RWPE1 (cell line): ENCODE data around the gene IGSF9B.

ENCODE experiments used
- CTCF ChIA-PET: fragments of 350-600 bp; sonication (Branson Sonifier 250); formaldehyde crosslinking; extraction: SDS; loops from one replicate; lab custom pipeline; 2021; lab: Yijun Ruan, JAX
- POLR2A ChIA-PET: fragments of 400-600 bp; formaldehyde crosslinking; extraction: SDS; loops from one replicate; lab custom pipeline; 2020; ENCODE audit warnings: antibody characterized with exemption; ENCODE audit not compliant: low non-redundant PET; lab: Yijun Ruan, JAX
- DNase-seq: peaks from one replicate; pipeline ENCODE4 v3.0.0; 2012; ENCODE audit warnings: low spot score
- H3K27ac ChIP-seq: fragments of 450-650 bp; 2 replicates; pipeline ENCODE4 v1.5.1; 2017
- CTCF ChIP-seq: fragments of 450-650 bp; conservative IDR thresholded peaks from 2 replicates; pipeline ENCODE4 v1.5.1; 2017; ENCODE audit warnings: low read depth, mild to moderate bottlenecking

Gene IGSF9B

GRCh38 chr11:133926466-133927246, 30.1 kb downstream of the IGSF9B start:
- TF ChIP-seq CTCF, result no peak
- no peak for DNase-seq
- ChIA-PET CTCF (interaction anchor here (0.6 to 2.2 kb wide), 8 partner anchors 8 to 124 kb away, joined by 3 to 39 read pairs (median 5); no protein-coding TSS in a partner anchor), POLR2A (no interaction called here)
- H3K27ac ChIP-seq, result no peak overlapping the region

- ChIA-PET CTCF (interaction anchor here (0.5 to 1.9 kb wide), 3 partner anchors 120 to 305 kb away, joined by 3 to 5 read pairs (median 3); no protein-coding TSS in a partner anchor), POLR2A (no interaction called here)
- TF ChIP-seq CTCF, result no peak
- DNase-seq, result no peak
- no peak overlapping the region for H3K27ac ChIP-seq
Measured at GRCh38 chr11:133925756-133926155, 31.0 kb downstream of the IGSF9B start.

GRCh38 chr11:133924661-133925060, 32.1 kb downstream of the IGSF9B start:
- no peak for TF ChIP-seq CTCF
- CTCF ChIA-PET, result interaction anchor here (1.9 kb wide), 1 partner anchor 121 kb away, joined by 5 read pairs; no protein-coding TSS in a partner anchor
- POLR2A ChIA-PET, result no interaction called here
- no peak overlapping the region for H3K27ac ChIP-seq
- DNase-seq, result no peak

GRCh38 chr11:133922078-133922870, 34.5 kb downstream of the IGSF9B start:
- ChIA-PET CTCF (no interaction called here), POLR2A (no interaction called here)
- no peak for DNase-seq
- no peak for TF ChIP-seq CTCF
- H3K27ac ChIP-seq, result no peak overlapping the region

- ChIA-PET POLR2A (no interaction called here), CTCF (no interaction called here)
- H3K27ac ChIP-seq, result no peak overlapping the region
- no peak for TF ChIP-seq CTCF
- DNase-seq, result no peak
Measured at GRCh38 chr11:133921513-133921912, 35.3 kb downstream of the IGSF9B start.

- ChIA-PET CTCF (interaction anchor here (1.3 kb wide), 1 partner anchor 125 kb away, joined by 4 read pairs; no protein-coding TSS in a partner anchor), POLR2A (no interaction called here)
- no peak for DNase-seq
- no peak overlapping the region for H3K27ac ChIP-seq
- no peak for TF ChIP-seq CTCF
Measured at GRCh38 chr11:133921026-133921425, 35.7 kb downstream of the IGSF9B start.
